ENCODE measurements around the gene YIF1A. TPM values are rescaled to one million over a fixed set of nuclear protein-coding genes. Genes with fewer than 3 reads are reported as not detected.

The YIF1A gene
- total RNA-seq, 4 donors from 2014 or later: 57.7 to 92.5 (median 85.4) TPM

DNA sequence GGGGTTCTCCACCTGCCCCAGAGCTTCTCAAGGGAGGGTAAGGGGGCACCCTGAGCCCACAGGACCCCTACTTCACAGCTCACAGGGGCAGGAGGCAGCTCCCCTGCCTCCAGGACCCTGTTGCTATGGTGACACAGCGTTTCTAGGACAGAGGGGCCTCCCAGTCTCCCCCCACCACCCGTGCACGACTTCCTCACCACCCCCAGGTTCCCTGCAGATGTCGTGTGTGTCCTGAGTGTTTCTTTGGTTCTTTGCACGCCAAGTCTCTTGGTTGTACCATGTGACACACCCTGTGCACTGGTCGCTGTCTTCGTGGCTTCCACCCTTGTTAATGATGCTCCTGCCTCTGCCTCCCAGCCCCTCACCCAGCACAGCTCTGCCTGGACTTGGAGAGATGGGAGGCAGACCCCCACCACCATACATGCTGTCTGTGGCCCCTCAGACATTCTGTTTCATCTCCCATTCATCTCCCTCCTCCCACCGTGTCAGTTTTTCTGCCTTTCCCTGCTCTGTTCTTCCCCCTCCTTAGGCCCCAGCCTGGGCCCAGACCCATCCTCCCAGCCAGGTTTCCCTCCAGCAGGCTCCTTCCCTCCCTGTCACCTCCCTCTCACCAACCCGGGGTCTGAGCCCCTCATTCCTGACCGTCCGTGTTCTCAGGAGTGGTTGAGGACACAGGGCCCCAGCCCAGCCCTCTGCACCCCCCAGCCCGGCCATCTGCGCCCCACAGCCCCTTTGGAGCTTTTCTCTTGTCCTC, 45.0 kb downstream of the YIF1A start:
- Histone ChIP-seq H3K36me3 (peaks cover 17 to 77% (median 67%) of the 10 kb centered on the region in 4 donors), H3K9me3 (no peaks in the 10 kb centered on the region), H3K27ac (replicated peaks in 1 of 4) (no peak overlapping the region), H3K4me3 (no peak overlapping the region), H3K27me3 (no peaks in the 10 kb centered on the region), H3K4me1 (no peaks in the 10 kb centered on the region)
- 71% methylated on average over 13 of the region's 13 CpGs for WGBS
- TF ChIP-seq CTCF (IDR thresholded peaks at IDR 0.05): no peak
- TF ChIP-seq EP300 (IDR thresholded peaks at IDR 0.05): no peak
- TF ChIP-seq POLR2A (IDR thresholded peaks at IDR 0.05; ENCODE audit: low read depth): no peak
- no peak for TF ChIP-seq POLR2AphosphoS5 (IDR thresholded peaks at IDR 0.05)
- intact Hi-C loops (cut with DNase I): no loop called here
- no peak for DNase-seq (ENCODE audit: extremely low spot score)

- H3K9me3 ChIP-seq: no peaks in the 10 kb centered on the region
- WGBS: 90% methylated on average over 8 of the region's 14 CpGs
- H3K27ac ChIP-seq (replicated peaks in 1 of 4): no peak overlapping the region
- no peak for DNase-seq (ENCODE audit: extremely low spot score)
- intact Hi-C loops (cut with DNase I): no loop called here
- H3K4me3 ChIP-seq: no peak overlapping the region
- H3K4me1 ChIP-seq: no peaks in the 10 kb centered on the region
- H3K36me3 ChIP-seq: peaks cover 18 to 93% (median 83%) of the 10 kb centered on the region in 4 donors
- no peaks in the 10 kb centered on the region for H3K27me3 ChIP-seq
- TF ChIP-seq CTCF (IDR thresholded peaks at IDR 0.05) (no peak), EP300 (IDR thresholded peaks at IDR 0.05) (no peak), POLR2A (IDR thresholded peaks at IDR 0.05; ENCODE audit: low read depth) (no peak), POLR2AphosphoS5 (IDR thresholded peaks at IDR 0.05) (no peak)
Measured at GRCh38 chr11:66242095-66242765, 46.7 kb downstream of the YIF1A start.

DNA sequence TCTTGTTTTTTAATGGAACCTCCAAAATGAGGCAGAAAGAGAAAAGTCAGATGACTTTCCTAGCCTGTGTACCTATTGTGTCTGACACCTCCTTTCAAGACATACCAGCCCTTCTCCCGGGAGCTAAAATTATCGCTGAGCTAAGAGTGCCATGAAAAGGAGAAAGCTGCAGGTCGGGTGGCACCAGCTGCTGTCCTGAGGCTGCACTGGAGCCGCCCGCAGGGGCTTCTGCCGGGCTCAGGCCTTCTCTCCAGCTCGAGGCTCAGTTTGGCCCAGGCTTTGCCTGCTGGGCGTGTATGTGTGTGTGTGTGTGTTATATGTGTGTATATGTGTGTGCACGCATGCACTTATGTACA, 48.2 kb downstream of the YIF1A start:
- intact Hi-C loops (cut with DNase I): no loop called here
- DNase-seq (ENCODE audit: extremely low spot score): no peak
- Histone ChIP-seq H3K9me3 (no peaks in the 10 kb centered on the region), H3K27ac (replicated peaks in 1 of 4) (no peak overlapping the region), H3K4me1 (no peaks in the 10 kb centered on the region), H3K27me3 (no peaks in the 10 kb centered on the region), H3K4me3 (no peak overlapping the region), H3K36me3 (peaks cover 23 to 99% (median 92%) of the 10 kb centered on the region in 4 donors)
- TF ChIP-seq POLR2A (IDR thresholded peaks at IDR 0.05; ENCODE audit: low read depth): no peak
- TF ChIP-seq POLR2AphosphoS5 (IDR thresholded peaks at IDR 0.05): no peak
- TF ChIP-seq EP300 (IDR thresholded peaks at IDR 0.05): no peak
- no peak for TF ChIP-seq CTCF (IDR thresholded peaks at IDR 0.05)
- 94% methylated on average over 9 of the region's 9 CpGs for WGBS

GRCh38 chr11:66239998-66240780, 48.8 kb downstream of the YIF1A start:
- Histone ChIP-seq H3K4me1 (no peaks in the 10 kb centered on the region), H3K27ac (replicated peaks in 1 of 4) (no peak overlapping the region), H3K9me3 (no peaks in the 10 kb centered on the region), H3K4me3 (no peak overlapping the region), H3K27me3 (no peaks in the 10 kb centered on the region), H3K36me3 (peaks cover 23 to 100% (median 95%) of the 10 kb centered on the region in 4 donors)
- WGBS: 86% methylated on average over 25 of the region's 25 CpGs
- no peak for DNase-seq (ENCODE audit: extremely low spot score)
- intact Hi-C loops (cut with DNase I): no loop called here
- TF ChIP-seq POLR2A (IDR thresholded peaks at IDR 0.05; ENCODE audit: low read depth): no peak
- TF ChIP-seq CTCF (IDR thresholded peaks at IDR 0.05): no peak
- no peak for TF ChIP-seq EP300 (IDR thresholded peaks at IDR 0.05)
- TF ChIP-seq POLR2AphosphoS5 (IDR thresholded peaks at IDR 0.05): no peak

Measured in esophagus muscularis mucosa (tissue), 4 donors.